Measurements from ENCODE around the gene LILRB3. TPM values are rescaled to one million over a fixed set of nuclear protein-coding genes. Genes with fewer than 3 reads are reported as not detected.

LILRB3 gene
- total and polyA plus RNA-seq, 7 experiments from 2014 or later, result 0.40 to 76.4 (median 2.1) TPM; not detected in 1

DNA sequence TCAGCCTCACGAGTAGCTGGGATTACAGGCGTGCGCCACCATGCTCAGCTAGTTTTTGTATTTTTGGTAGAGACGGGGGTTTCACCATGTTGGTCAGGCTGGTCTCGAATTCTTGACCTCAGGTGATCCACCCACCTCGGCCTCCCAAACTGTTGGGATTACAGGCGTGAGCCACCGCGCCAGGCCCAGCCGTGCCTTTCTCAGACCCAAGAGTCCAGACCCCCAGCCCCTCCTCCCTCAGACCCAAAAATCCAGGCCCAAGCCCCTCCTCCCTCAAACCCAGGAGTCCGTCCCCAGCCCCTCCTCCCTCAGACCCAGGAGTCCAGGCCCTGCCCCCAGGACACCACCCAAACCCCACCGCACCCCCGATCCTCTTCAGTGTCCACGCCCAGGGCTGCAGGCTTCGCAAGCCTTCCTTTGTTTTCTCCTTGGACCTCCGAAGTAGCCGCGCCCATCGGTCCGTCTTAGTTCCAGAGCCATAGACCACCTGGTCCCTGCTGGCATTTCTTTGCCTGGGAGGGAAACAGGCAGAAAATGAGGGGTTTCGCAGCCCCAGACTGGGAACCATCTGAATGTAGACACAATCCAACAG, 53.6 kb downstream of the LILRB3 start:
- Mint-ChIP-seq H3K4me1 (peaks cover 6 to 19% (median 11%) of the 10 kb centered on the region in 7 donors), H3K27me3 (no peaks in the 10 kb centered on the region), H3K36me3 (no peaks in the 10 kb centered on the region), H3K27ac (no peak overlapping the region), H3K4me3 (no peak overlapping the region), H3K9me3 (no peaks in the 10 kb centered on the region)
- H3K27ac ChIP-seq (ENCODE audit: low read depth, low read length), result no peak overlapping the region
- no peaks in the 10 kb centered on the region for H3K9me3 ChIP-seq (ENCODE audit: control insufficient read depth in 2 of 3, low read length in 3 of 3)
- CTCF ChIA-PET, result interaction anchor here (1.5 to 3.5 kb wide), 3 partner anchors 33 to 65 kb away, joined by 5 to 12 read pairs (median 5); partner anchors contain the start of gene CNOT3
- ATAC-seq, result no peak
- POLR2A ChIA-PET, result interaction anchor here (0.8 to 3.0 kb wide), 2 partner anchors 10 to 20 kb away, joined by 4 to 7 read pairs; partner anchors contain the start of genes LENG1 and MBOAT7
- no peaks in the 10 kb centered on the region for H3K36me3 ChIP-seq (ENCODE audit: control insufficient read depth in 2 of 3, insufficient read depth in 3 of 3, low read length in 3 of 3)
- H3K27me3 ChIP-seq (ENCODE audit: control insufficient read depth in 2 of 2, insufficient read depth in 2 of 2, low read length in 2 of 2), result no peaks in the 10 kb centered on the region
- H3K4me1 ChIP-seq (ENCODE audit: control insufficient read depth in 2 of 2, insufficient read depth in 2 of 2, low read length in 2 of 2), result peaks cover 4 to 9% of the 10 kb centered on the region in 2 donors
- intact Hi-C loops (cut with micrococcal nuclease), result loop anchor here (2.0 to 10.0 kb wide), 2 partner anchors 222 to 1486 kb away; partner anchors contain the start of gene U2AF2 (in 1 of the 2)
- DNase-seq, result no peak
- H3K4me3 ChIP-seq (ENCODE audit: low read length), result no peak overlapping the region

DNA sequence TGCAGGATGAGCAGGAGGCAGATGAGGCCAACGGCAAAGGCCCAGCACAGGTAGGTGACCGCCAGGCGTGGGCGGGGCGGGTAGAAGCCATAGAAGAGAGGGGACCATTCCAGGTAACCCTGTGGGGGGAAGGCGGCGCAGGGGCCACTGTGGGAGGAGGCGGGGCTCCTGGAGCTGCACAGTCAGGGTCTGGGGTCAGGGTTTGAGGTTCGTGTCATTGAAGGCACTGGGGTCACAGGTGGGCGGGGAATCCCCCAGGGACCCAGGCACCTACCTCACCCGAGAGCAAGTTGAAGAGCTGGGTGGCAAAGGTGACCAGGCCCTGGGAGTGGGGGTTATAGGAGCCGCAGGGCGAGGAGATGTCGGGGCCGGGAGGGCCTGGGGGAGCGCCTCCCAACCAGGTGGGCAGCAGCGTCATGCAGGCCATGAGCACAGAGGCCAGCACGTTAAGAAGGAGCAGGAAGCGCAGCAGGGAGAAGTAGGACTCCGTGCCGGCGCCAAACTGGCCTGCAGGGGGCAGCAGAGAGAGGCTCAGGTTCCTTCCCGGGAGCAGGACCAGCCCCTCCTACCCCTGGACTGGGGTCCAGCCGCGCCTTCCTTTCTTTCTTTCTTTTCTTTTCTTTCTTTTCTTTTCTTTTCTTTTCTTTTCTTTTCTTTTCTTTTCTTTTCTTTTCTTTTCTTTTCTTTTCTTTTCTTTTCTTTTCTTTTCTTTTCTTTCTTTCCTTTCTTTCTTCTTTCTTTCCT, 54.5 kb downstream of the LILRB3 start:
- intact Hi-C loops (cut with micrococcal nuclease), result loop anchor here (1.0 to 10.0 kb wide), 5 partner anchors 21 to 1486 kb away; partner anchors contain the start of genes MBOAT7 (in 2 of the 2) and U2AF2 (in 1 of the 2)
- Mint-ChIP-seq H3K4me3 (peak overlapping the region in 2 of 10 donors; percentile 8 to 28), H3K27ac (no peak overlapping the region), H3K4me1 (peaks cover 10 to 25% (median 17%) of the 10 kb centered on the region in 7 donors), H3K9me3 (no peaks in the 10 kb centered on the region), H3K27me3 (no peaks in the 10 kb centered on the region), H3K36me3 (no peaks in the 10 kb centered on the region)
- H3K36me3 ChIP-seq (ENCODE audit: control insufficient read depth in 2 of 3, insufficient read depth in 3 of 3, low read length in 3 of 3), result no peaks in the 10 kb centered on the region
- H3K9me3 ChIP-seq (ENCODE audit: control insufficient read depth in 2 of 3, low read length in 3 of 3), result no peaks in the 10 kb centered on the region
- H3K4me3 ChIP-seq (ENCODE audit: low read length), result no peak overlapping the region
- H3K27ac ChIP-seq (ENCODE audit: low read depth, low read length), result no peak overlapping the region
- POLR2A ChIA-PET, result interaction anchor here (3.0 kb wide), 1 partner anchor 21 kb away, joined by 7 read pairs; the partner anchor contains the start of gene MBOAT7
- H3K4me1 ChIP-seq (ENCODE audit: control insufficient read depth in 2 of 2, insufficient read depth in 2 of 2, low read length in 2 of 2), result peaks cover 4 to 12% of the 10 kb centered on the region in 2 donors
- CTCF ChIA-PET, result interaction anchor here (1.0 to 3.5 kb wide), 3 partner anchors 21 to 66 kb away, joined by 3 to 12 read pairs (median 4); partner anchors contain the start of gene MBOAT7
- DNase-seq (peak; percentile 66 to 94 (median 82)), ATAC-seq (peak; percentile 89)
- H3K27me3 ChIP-seq (ENCODE audit: control insufficient read depth in 2 of 2, insufficient read depth in 2 of 2, low read length in 2 of 2), result no peaks in the 10 kb centered on the region

Other genes starting within 250 kb of the LILRB3 start
- 1 to 10 TPM in 1 of 5 experiments, under 1 TPM in 1, not detected in 3; 0.42 to 1.9 TPM for gene CACNG6, start 231.4 kb downstream of the LILRB3 start, total RNA-seq
- not detected for gene CACNG6, start 231.4 kb downstream of the LILRB3 start, polyA plus RNA-seq
- 1 to 10 TPM in 2 of 5 experiments, not detected in 3; 1.7 to 2.1 TPM for gene VSTM1, start 159.1 kb downstream of the LILRB3 start, total RNA-seq
- gene VSTM1, start 159.1 kb downstream of the LILRB3 start, polyA plus RNA-seq, result not detected
- gene TARM1, start 141.6 kb downstream of the LILRB3 start, total RNA-seq, result not detected
- not detected for gene TARM1, start 141.6 kb downstream of the LILRB3 start, polyA plus RNA-seq
- 10 to 100 TPM in 1 of 5 experiments, 1 to 10 TPM in 1, under 1 TPM in 3; 0.19 to 44.6 (median 0.51) TPM for gene OSCAR, start 122.2 kb downstream of the LILRB3 start, total RNA-seq
- under 1 TPM in 1 of 2 donors, not detected in 1; 0.13 TPM for gene OSCAR, start 122.2 kb downstream of the LILRB3 start, polyA plus RNA-seq
- 100 to 1,000 TPM in 3 of 5 experiments, 10 to 100 TPM in 2; 64.4 to 127 (median 117) TPM for gene NDUFA3, start 120.2 kb downstream of the LILRB3 start, total RNA-seq
- gene NDUFA3, start 120.2 kb downstream of the LILRB3 start, polyA plus RNA-seq, result 100 to 1,000 TPM; 333 to 490 TPM
- 10 to 100 TPM; 13.4 to 46.5 (median 14.6) TPM for gene TFPT, start 107.3 kb downstream of the LILRB3 start, total RNA-seq
- gene TFPT, start 107.3 kb downstream of the LILRB3 start, polyA plus RNA-seq, result 10 to 100 TPM; 15.2 to 21.6 TPM
- 10 to 100 TPM; 51.8 to 82.1 (median 71.0) TPM for gene PRPF31, start 107.3 kb downstream of the LILRB3 start, total RNA-seq
- gene PRPF31, start 107.3 kb downstream of the LILRB3 start, polyA plus RNA-seq, result 10 to 100 TPM; 74.8 to 87.4 TPM
- 10 to 100 TPM; 38.0 to 84.6 (median 63.9) TPM for gene CNOT3, start 85.2 kb downstream of the LILRB3 start, total RNA-seq
- 10 to 100 TPM; 10.1 to 13.1 TPM for gene CNOT3, start 85.2 kb downstream of the LILRB3 start, polyA plus RNA-seq
- 10 to 100 TPM in 3 of 5 experiments, 1 to 10 TPM in 2; 7.1 to 20.4 (median 11.8) TPM for gene LENG1, start 63.3 kb downstream of the LILRB3 start, total RNA-seq
- gene LENG1, start 63.3 kb downstream of the LILRB3 start, polyA plus RNA-seq, result 10 to 100 TPM; 11.9 to 13.5 TPM
- 1 to 10 TPM in 3 of 5 experiments, not detected in 2; 1.0 to 5.9 (median 1.2) TPM for gene TMC4, start 49.8 kb downstream of the LILRB3 start, total RNA-seq
- under 1 TPM in 1 of 2 donors, not detected in 1; 0.20 TPM for gene TMC4, start 49.8 kb downstream of the LILRB3 start, polyA plus RNA-seq
- 10 to 100 TPM; 25.8 to 79.4 (median 43.0) TPM for gene MBOAT7, start 33.4 kb downstream of the LILRB3 start, total RNA-seq
- gene MBOAT7, start 33.4 kb downstream of the LILRB3 start, polyA plus RNA-seq, result 10 to 100 TPM; 11.3 to 18.9 TPM
- 10 to 100 TPM in 4 of 5 experiments, 1 to 10 TPM in 1; 9.5 to 24.2 (median 17.8) TPM for gene TSEN34, start 31.7 kb downstream of the LILRB3 start, total RNA-seq
- gene TSEN34, start 31.7 kb downstream of the LILRB3 start, polyA plus RNA-seq, result 10 to 100 TPM; 29.5 to 48.7 TPM
- gene RPS9, start 22.1 kb downstream of the LILRB3 start, total RNA-seq, result 1,000 to 10,000 TPM; 1,217 to 2,149 (median 1,306) TPM
- 1,000 to 10,000 TPM; 1,192 to 1,308 TPM for gene RPS9, start 22.1 kb downstream of the LILRB3 start, polyA plus RNA-seq
- 10 to 100 TPM in 1 of 5 experiments, 1 to 10 TPM in 1, under 1 TPM in 3; 0.24 to 27.0 (median 0.97) TPM for gene LILRA6, start 19.8 kb upstream of the LILRB3 start, total RNA-seq
- gene LILRA6, start 19.8 kb upstream of the LILRB3 start, polyA plus RNA-seq, result under 1 TPM; 0.12 to 0.36 TPM
- 1 to 10 TPM in 3 of 5 experiments, under 1 TPM in 1, not detected in 1; 0.08 to 1.8 (median 1.2) TPM for gene LILRB5, start 34.3 kb upstream of the LILRB3 start, total RNA-seq
- gene LILRB5, start 34.3 kb upstream of the LILRB3 start, polyA plus RNA-seq, result not detected
- 100 to 1,000 TPM in 1 of 5 experiments, 10 to 100 TPM in 1, 1 to 10 TPM in 2, not detected in 1; 1.5 to 131 (median 6.0) TPM for gene LILRB2, start 58.1 kb upstream of the LILRB3 start, total RNA-seq
- gene LILRB2, start 58.1 kb upstream of the LILRB3 start, polyA plus RNA-seq, result under 1 TPM in 1 of 2 donors, not detected in 1; 0.12 TPM
- gene LILRA5, start 90.2 kb upstream of the LILRB3 start, total RNA-seq, result 10 to 100 TPM in 1 of 5 experiments, 1 to 10 TPM in 1, under 1 TPM in 2, not detected in 1; 0.32 to 82.1 (median 5.1) TPM
- gene LILRA5, start 90.2 kb upstream of the LILRB3 start, polyA plus RNA-seq, result under 1 TPM in 1 of 2 donors, not detected in 1; 0.34 TPM
- gene LILRA4, start 116.2 kb upstream of the LILRB3 start, total RNA-seq, result 1 to 10 TPM in 2 of 5 experiments, not detected in 3; 3.5 to 8.9 TPM
- gene LILRA4, start 116.2 kb upstream of the LILRB3 start, polyA plus RNA-seq, result not detected
- gene LAIR1, start 141.9 kb upstream of the LILRB3 start, total RNA-seq, result 10 to 100 TPM; 47.0 to 92.3 (median 82.3) TPM
- gene LAIR1, start 141.9 kb upstream of the LILRB3 start, polyA plus RNA-seq, result 10 to 100 TPM; 48.6 to 98.1 TPM
- gene TTYH1, start 192.5 kb upstream of the LILRB3 start, total RNA-seq, result 1 to 10 TPM in 1 of 5 experiments, under 1 TPM in 1, not detected in 3; 0.10 to 1.8 TPM
- under 1 TPM; 0.23 to 0.40 TPM for gene TTYH1, start 192.5 kb upstream of the LILRB3 start, polyA plus RNA-seq
- 100 to 1,000 TPM; 238 to 685 (median 503) TPM for gene LENG8, start 226.2 kb upstream of the LILRB3 start, total RNA-seq
- gene LENG8, start 226.2 kb upstream of the LILRB3 start, polyA plus RNA-seq, result 10 to 100 TPM in 1 of 2 donors, 1 to 10 TPM in 1; 6.2 to 16.8 TPM
- gene LENG9, start 240.8 kb upstream of the LILRB3 start, total RNA-seq, result 1 to 10 TPM; 3.5 to 6.1 (median 4.3) TPM
- gene LENG9, start 240.8 kb upstream of the LILRB3 start, polyA plus RNA-seq, result under 1 TPM; 0.09 to 0.16 TPM